Measurements from ENCODE around the gene TCEAL1. TPM values are rescaled to one million over a fixed set of nuclear protein-coding genes. Genes with fewer than 3 reads are reported as not detected.

The TCEAL1 gene
- polyA plus RNA-seq, 1 donor from 2014 or later = 89.4 TPM

DNA sequence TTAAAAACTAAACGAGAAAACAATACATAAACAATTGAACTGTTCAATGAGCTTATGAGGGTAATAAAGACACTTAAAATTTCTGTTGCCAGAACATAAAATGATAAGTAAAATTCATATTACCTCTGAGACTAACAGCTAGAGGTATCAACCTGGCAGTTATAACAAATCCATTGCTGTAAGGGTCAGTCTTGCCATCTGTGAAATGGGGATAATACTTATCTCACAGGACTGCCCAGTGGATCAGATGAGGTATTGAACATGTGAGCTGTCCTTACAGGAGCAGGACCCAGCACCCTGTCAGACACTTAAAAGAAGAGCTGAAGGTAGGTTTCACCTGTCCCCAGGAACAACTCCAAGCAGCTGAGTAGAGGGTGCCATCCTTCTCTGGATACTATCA lies 18.5 kb upstream of the TCEAL1 start:
- no peaks in the 10 kb centered on the region for H4K20me1 ChIP-seq (ENCODE audit: insufficient read depth)
- TF ChIP-seq, protein P1, sequence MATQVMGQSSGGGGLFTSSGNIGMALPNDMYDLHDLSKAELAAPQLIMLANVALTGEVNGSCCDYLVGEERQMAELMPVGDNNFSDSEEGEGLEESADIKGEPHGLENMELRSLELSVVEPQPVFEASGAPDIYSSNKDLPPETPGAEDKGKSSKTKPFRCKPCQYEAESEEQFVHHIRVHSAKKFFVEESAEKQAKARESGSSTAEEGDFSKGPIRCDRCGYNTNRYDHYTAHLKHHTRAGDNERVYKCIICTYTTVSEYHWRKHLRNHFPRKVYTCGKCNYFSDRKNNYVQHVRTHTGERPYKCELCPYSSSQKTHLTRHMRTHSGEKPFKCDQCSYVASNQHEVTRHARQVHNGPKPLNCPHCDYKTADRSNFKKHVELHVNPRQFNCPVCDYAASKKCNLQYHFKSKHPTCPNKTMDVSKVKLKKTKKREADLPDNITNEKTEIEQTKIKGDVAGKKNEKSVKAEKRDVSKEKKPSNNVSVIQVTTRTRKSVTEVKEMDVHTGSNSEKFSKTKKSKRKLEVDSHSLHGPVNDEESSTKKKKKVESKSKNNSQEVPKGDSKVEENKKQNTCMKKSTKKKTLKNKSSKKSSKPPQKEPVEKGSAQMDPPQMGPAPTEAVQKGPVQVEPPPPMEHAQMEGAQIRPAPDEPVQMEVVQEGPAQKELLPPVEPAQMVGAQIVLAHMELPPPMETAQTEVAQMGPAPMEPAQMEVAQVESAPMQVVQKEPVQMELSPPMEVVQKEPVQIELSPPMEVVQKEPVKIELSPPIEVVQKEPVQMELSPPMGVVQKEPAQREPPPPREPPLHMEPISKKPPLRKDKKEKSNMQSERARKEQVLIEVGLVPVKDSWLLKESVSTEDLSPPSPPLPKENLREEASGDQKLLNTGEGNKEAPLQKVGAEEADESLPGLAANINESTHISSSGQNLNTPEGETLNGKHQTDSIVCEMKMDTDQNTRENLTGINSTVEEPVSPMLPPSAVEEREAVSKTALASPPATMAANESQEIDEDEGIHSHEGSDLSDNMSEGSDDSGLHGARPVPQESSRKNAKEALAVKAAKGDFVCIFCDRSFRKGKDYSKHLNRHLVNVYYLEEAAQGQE (IDR thresholded peaks at IDR 0.05; ENCODE audit: borderline replicate concordance) = no peak
- no peak for TF ChIP-seq POLR2AphosphoS5 (IDR thresholded peaks at IDR 0.05)
- TF ChIP-seq EZH2 (IDR thresholded peaks at IDR 0.05; ENCODE audit: borderline replicate concordance, insufficient read depth, low read length, poor library complexity, severe bottlenecking) = no peak
- TF ChIP-seq RAD21 (conservative IDR thresholded peaks at IDR 0.05) = no peak
- no peak for TF ChIP-seq EP300 (conservative IDR thresholded peaks at IDR 0.05; ENCODE audit: poor library complexity, severe bottlenecking)
- no peak for TF ChIP-seq SMC3 (conservative IDR thresholded peaks at IDR 0.05; ENCODE audit: poor library complexity)
- no peak for TF ChIP-seq MXI1 (conservative IDR thresholded peaks at IDR 0.05; ENCODE audit: poor library complexity, severe bottlenecking)
- TF ChIP-seq TAF1 (IDR thresholded peaks at IDR 0.05; ENCODE audit: low read depth) = no peak
- TF ChIP-seq, protein P2, sequence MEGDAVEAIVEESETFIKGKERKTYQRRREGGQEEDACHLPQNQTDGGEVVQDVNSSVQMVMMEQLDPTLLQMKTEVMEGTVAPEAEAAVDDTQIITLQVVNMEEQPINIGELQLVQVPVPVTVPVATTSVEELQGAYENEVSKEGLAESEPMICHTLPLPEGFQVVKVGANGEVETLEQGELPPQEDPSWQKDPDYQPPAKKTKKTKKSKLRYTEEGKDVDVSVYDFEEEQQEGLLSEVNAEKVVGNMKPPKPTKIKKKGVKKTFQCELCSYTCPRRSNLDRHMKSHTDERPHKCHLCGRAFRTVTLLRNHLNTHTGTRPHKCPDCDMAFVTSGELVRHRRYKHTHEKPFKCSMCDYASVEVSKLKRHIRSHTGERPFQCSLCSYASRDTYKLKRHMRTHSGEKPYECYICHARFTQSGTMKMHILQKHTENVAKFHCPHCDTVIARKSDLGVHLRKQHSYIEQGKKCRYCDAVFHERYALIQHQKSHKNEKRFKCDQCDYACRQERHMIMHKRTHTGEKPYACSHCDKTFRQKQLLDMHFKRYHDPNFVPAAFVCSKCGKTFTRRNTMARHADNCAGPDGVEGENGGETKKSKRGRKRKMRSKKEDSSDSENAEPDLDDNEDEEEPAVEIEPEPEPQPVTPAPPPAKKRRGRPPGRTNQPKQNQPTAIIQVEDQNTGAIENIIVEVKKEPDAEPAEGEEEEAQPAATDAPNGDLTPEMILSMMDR (IDR thresholded peaks at IDR 0.05; ENCODE audit: poor library complexity, severe bottlenecking) = no peak
- no peaks in the 10 kb centered on the region for H3K79me2 ChIP-seq (replicated peaks; ENCODE audit: insufficient read depth, low read length)
- no peak overlapping the region for H3K9ac ChIP-seq (ENCODE audit: low read length)
- H3K27ac ChIP-seq (ENCODE audit: low read length) = no peak overlapping the region
- H3K27me3 ChIP-seq (ENCODE audit: insufficient read depth, low read depth, low read length) = no peaks in the 10 kb centered on the region
- H3K4me2 ChIP-seq (ENCODE audit: low read length) = no peak overlapping the region
- H3K9me2 ChIP-seq (ENCODE audit: insufficient read depth, low read length) = no peaks in the 10 kb centered on the region
- H3K4me3 ChIP-seq (ENCODE audit: low read length) = no peak overlapping the region
- H3F3A ChIP-seq (ENCODE audit: insufficient read depth, low read length, poor library complexity, severe bottlenecking) = no peaks in the 10 kb centered on the region
- H3K9me3 ChIP-seq (ENCODE audit: low read length) = no peaks in the 10 kb centered on the region
- no peaks in the 10 kb centered on the region for H3K36me3 ChIP-seq (ENCODE audit: insufficient read depth, low read length)
- H2AFZ ChIP-seq (ENCODE audit: low read depth, low read length) = no peak overlapping the region

DNA sequence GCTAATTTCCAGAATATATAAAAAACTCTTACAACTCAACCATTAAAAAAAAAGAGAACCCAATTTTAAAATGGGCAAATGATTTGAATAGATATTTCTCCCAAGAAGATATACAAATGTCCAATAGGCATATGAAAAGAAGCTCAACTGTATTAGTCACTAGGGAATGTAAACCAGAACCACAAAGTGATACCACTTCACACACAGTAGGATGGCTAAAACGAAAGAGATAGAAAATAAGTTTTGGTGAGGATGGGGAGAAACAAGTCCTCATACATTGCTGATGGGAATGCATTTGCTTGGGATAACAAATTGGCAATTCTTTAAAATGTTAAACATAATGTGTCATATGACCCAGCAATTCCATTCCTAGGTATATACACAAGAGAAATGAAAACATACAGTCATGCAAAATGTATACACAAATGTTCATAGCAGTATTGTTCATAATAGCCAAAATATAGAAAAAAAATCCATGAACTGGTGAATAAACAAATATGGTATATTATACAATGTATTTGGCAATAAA lies 15.3 kb upstream of the TCEAL1 start:
- Histone ChIP-seq H3K9me3 (ENCODE audit: low read length) (no peaks in the 10 kb centered on the region), H3K9ac (ENCODE audit: low read length) (no peak overlapping the region), H3K9me2 (ENCODE audit: insufficient read depth, low read length) (no peaks in the 10 kb centered on the region), H3K27ac (ENCODE audit: low read length) (no peak overlapping the region), H2AFZ (ENCODE audit: low read depth, low read length) (no peak overlapping the region), H3K27me3 (ENCODE audit: insufficient read depth, low read depth, low read length) (no peaks in the 10 kb centered on the region), H4K20me1 (ENCODE audit: insufficient read depth) (no peaks in the 10 kb centered on the region), H3K4me2 (ENCODE audit: low read length) (no peak overlapping the region), H3K4me3 (ENCODE audit: low read length) (no peak overlapping the region), H3K79me2 (replicated peaks; ENCODE audit: insufficient read depth, low read length) (no peaks in the 10 kb centered on the region), H3K36me3 (ENCODE audit: insufficient read depth, low read length) (no peaks in the 10 kb centered on the region), H3F3A (ENCODE audit: insufficient read depth, low read length, poor library complexity, severe bottlenecking) (no peaks in the 10 kb centered on the region)
- TF ChIP-seq, protein P1 (IDR thresholded peaks at IDR 0.05; ENCODE audit: borderline replicate concordance) = no peak
- TF ChIP-seq EZH2 (IDR thresholded peaks at IDR 0.05; ENCODE audit: borderline replicate concordance, insufficient read depth, low read length, poor library complexity, severe bottlenecking) = no peak
- TF ChIP-seq RAD21 (conservative IDR thresholded peaks at IDR 0.05) = no peak
- TF ChIP-seq POLR2AphosphoS5 (IDR thresholded peaks at IDR 0.05) = no peak
- no peak for TF ChIP-seq SMC3 (conservative IDR thresholded peaks at IDR 0.05; ENCODE audit: poor library complexity)
- no peak for TF ChIP-seq EP300 (conservative IDR thresholded peaks at IDR 0.05; ENCODE audit: poor library complexity, severe bottlenecking)
- TF ChIP-seq, protein P2 (IDR thresholded peaks at IDR 0.05; ENCODE audit: poor library complexity, severe bottlenecking) = no peak
- no peak for TF ChIP-seq TAF1 (IDR thresholded peaks at IDR 0.05; ENCODE audit: low read depth)
